Measurements from ENCODE around the gene SCN4B.

The SCN4B gene

DNA sequence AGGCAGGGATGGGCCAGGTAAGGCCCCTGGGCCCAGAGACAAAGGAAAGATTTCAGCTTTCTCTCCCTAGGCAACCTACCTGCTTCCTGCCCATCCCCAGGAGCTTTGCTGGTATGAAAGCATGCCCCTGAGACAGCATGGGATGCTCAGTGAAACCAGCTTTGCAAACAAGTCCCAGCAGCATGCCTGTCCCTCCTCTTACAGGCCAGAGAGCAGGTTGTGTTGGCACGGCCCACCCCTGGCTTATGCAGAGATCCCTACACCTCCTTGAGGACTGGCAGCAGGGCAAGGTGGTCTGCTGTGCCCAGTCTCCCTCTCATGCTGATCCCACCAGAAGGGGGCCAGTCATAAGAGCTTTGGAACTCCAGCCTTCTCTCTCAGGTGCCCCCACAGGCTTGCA lies 3.1 kb downstream of the SCN4B start:
- FAIRE-seq = no peak

DNA sequence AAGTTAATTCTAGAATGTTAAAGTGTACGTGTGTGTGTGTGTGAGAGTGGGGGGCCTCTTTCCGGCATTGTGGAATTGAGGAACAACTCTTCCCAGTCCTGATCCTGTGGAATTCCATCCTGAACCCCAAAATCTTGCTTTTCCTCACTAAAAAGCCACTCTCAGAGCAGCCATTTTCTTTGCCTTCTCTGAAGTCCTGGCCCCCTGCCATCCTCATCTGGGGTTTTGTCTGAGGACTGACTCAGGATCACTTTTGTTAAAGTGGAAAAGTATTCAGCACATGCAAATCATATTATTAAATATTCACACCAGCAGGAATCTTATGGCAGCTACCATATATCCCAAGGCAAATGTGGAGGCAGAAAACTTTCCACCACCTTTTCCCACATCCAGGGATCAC lies 3.8 kb downstream of the SCN4B start:
- no peak for FAIRE-seq

DNA sequence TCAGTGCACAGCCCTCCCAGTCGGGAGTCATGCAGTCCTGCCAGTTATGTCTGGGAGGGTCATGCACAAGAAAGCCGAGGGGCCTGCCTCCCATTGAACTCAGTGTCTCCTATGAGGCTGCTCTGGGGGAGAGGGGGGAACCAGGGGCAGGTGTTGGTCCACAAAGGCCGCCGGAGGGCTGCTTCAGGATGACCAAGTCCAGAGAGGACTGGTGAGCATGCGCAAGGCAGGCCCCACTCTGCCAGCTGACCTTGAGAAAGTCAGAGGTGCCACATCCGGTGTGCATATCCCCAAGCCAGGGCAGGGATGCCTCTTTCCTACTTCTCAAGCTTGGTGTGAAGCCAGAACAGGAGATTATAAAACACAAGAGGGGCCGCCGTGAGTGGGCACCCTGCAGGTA lies 4.4 kb downstream of the SCN4B start:
- no peak for FAIRE-seq

DNA sequence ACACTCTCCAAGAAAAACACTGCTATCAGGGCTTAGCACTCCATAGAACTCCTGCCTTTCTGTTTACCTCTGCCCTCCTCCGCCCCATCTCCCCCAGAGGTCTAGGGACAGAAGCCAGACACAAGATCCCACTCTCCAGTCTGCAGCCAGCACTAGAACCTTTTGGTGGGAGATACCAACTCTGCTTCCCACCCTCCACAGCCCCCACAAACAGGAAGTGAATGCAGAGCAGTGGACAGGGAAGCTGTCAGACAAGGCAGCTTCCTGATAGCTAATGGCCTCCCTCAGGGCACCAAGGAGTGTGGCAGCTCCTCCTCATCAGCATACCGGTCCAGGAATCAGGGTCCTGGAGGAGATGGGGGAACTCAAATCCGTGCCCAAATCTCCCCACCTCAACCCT lies 5.1 kb downstream of the SCN4B start:
- FAIRE-seq = no peak

DNA sequence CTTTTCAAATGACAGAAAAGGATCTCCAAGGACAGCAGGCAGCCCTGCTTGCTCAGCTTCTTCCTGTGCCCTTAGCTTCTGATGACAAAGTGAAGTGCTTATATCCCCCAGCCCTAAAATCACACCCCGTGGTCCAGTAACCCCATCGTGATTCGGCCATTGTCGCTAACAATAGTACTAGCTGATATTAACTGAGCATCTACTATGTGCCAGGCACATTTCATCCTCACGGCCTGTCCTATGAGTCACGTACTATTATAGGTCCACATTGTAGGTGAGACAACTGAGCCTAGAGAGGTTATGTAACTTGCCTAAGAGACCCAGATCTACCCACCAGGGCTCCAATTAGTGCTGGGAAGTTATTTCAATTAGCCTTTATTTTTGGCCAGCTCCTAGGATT lies 6.1 kb downstream of the SCN4B start:
- no peak for FAIRE-seq

- FAIRE-seq = peak; percentile 45
Measured at GRCh38 chr11:118145285-118146227, 7.1 kb downstream of the SCN4B start.

DNA sequence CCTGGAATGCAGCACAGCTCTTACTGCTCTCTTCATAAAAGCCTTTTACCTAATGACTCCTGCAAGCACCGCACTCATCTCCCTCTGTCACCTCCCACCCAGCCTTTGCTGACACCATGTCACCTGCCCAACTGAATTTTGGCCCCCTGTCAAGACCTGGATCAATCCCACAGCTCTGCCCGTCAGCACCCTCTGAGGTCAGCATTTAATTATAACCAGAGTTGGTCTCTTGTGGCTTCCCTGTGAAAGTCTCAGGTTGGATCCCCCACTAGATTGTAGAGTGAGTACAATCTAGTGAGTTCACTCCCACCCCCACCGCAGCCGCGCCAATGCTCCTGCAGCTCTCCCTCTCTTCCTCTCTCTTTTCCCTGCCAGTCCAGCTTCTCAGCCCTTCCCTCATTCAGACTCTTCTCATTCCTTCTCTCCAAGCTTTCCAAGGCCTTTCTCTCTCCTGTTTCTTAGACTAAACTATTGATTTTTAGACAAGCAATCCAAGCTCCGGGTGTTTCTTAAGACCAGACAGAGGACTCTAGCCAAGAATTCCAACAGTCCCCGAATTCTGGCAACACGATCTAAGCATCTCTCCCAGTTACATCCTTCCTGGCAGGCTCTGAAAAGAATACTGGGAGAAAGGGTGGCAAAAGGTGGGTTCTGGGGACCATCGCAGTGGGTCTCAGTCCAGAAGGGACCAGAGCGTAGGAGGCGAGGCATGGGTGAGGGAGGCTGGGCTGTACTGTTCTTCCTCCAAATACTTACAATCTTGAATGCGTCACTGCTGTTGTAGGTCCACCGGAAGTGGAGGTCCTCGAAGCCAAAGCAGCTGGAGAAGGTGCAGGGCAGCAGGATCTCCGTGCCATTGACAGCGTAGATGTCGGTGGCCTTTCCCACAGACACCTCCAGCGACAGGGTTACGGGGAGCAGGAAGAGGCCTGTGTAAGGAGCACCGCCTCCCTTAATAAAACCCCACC lies 8.0 kb downstream of the SCN4B start:
- FAIRE-seq = no peak

- no peak for FAIRE-seq
Measured at GRCh38 chr11:118143661-118144185, 8.9 kb downstream of the SCN4B start.

DNA sequence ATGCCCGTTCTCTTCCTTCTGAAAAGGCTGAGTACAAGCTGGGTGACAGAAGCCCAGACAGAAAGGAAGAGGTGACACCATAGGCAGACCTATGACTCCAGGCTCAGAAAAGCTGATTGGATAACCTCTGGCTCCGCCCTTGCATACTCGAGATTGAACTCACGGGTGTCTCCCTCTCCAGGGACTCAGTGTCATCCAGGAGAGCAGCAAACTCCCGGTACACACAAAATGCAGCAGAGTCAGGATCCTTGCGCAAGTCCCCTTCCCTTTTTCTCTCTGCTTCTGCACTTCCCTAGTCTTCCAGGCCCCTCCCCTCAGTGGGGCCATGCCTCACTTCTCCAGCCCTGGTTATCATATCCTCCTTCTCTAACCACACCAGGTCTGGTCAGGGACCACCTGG lies 9.8 kb downstream of the SCN4B start:
- no peak for FAIRE-seq

GRCh38 chr11:118142081-118142480 lies 10.5 kb downstream of the SCN4B start:
- no peak for FAIRE-seq

DNA sequence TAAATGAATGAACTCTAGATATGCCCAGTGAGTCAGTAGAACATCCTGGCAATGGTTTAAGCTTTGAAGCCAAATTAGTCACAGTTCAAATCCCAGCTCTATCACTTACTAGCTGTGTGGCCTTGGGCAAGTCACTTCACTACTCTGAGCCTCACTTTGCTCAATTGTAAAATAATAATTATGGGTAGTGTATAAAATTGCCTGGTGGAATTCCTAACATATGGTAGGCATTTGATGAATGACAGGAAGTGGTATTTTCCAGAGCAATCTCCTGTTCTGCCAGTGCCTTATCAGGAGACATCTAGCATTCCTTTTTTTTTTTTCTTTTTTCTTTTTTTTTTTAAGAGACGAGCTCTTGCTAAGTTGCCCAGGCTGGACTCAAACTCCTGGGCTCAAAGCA lies 13.0 kb downstream of the SCN4B start:
- FAIRE-seq = no peak

- no peak for FAIRE-seq
Measured at GRCh38 chr11:118138839-118139420, 13.7 kb downstream of the SCN4B start.

GRCh38 chr11:118136801-118137200 lies 15.8 kb downstream of the SCN4B start:
- FAIRE-seq = no peak

DNA sequence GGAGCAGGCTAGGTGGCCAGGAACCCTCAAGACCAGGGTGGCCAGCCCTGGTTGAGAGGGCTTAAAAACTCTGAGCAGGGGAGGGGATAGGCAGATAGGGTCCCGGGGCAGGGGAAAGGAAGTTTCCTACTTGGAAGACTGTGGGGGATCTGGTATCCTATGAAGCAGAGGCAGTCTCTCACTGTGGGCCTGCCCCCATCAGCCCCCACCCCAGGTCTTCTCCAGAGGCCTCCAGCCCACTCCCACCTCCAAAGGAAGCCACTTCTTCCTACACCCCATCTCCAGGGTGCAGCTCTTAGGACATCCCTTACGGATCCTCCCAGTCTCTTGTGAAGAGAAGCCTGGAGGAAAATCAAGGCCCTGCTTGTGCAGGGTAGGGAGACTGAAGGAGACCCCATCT lies 16.3 kb downstream of the SCN4B start:
- FAIRE-seq = no peak

DNA sequence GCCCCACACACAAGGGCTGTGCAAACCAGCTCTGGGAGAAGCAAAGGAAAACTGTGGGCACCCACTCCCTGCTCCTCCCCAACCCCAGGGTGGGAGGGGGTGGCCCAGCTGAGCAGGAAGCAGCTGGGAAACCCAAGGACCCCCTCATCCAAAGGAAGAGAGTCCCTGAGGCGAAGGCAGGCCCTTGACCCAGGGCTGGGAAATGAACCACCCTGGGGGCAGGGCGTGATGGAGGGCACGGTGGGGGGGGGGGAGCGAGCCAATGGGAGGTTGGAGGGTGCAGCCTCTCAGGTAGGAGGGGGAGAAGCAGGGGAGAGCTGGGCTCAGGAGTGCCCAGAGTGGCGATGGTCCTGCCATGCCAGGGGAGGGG lies 16.8 kb downstream of the SCN4B start:
- FAIRE-seq = no peak

GRCh38 chr11:118135051-118135795 lies 17.4 kb downstream of the SCN4B start:
- FAIRE-seq = no peak

- FAIRE-seq = no peak
Measured at GRCh38 chr11:118133816-118134215, 18.8 kb downstream of the SCN4B start.

- no peak for FAIRE-seq
Measured at GRCh38 chr11:118132385-118133151, 20.1 kb downstream of the SCN4B start.

DNA sequence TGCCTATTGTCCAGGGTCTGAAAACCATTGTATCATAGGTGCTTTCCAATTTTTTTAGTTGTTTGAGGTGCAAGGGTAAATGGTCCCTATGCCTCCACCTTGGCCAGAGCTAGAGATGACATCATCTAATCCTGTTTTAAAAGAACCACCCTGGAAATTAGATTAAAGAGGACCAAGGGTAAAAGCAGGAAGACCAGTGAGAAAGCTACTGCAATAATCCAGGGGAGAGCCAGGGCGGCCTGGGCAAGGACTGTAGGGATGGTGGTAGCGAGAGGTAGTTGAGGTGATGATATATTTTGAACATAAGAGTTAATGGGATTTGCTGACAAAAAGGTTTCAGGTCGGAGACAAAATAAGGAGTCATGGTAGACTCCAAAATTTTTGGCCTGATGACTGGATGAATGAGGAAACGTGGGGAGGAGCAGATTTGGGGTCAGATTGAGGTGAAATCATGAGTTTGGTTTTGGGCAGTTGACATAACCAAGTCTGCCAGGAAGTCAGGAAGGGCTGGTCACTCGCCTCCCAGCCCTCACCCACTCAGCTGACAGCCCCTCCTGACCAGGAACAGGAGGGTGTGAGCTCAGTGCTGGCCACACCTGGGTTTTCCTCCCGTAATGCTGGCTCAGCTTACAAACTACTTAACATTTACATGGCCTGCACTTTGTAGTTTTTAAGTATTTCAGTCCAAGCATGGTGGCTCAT lies 23.0 kb downstream of the SCN4B start:
- FAIRE-seq = no peak

DNA sequence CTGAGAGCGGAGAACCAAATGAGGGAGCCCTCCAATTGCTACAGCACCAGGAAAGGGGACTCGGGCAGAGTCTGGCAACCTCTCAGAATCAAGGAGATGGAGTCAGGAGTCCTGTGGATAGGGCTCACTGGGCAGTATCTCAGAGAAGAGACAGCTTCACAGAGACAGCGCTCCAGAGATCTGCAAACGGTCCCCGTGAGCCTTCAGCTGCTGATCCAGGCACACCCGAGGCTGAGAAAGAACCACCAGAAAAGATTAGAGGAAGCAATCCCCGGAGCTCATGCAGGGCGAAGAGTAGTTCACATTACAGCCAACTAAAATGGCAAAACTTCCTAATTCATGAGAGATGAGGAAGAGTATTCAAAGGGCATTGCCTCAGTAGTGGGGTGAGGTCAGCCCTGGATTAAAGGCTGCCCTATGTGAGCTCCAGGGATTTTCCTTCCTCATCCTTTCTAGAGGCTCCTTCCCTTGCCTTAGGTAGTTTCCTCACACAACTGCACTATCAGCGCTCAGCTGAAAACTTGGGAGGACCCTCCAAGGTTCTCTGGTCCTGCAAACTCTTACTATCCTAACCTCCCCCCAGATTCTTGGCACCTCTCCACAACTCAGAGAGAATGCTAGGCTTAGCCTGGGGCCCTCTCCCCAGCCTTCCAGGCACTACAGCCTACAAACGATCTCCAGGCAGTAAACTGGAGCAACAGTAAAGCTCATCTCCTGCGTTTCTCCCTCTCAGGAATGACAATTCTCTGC lies 23.7 kb downstream of the SCN4B start:
- no peak for FAIRE-seq
